NCI-H1694 (cell line): ENCODE data around the gene MIF.
"Not testable (repeated sequence)": the region's sequence is repeated elsewhere in the genome, so short reads cannot be mapped to it uniquely, and the experiment has no call there.

ENCODE experiments used
- DNase-seq: peaks from one replicate; lab custom pipeline; 2025; lab: John Stamatoyannopoulos, UW

The MIF gene

GRCh38 chr22:23903328-23903971 lies 9.3 kb downstream of the MIF start:
- peak; percentile 59 for DNase-seq

DNA sequence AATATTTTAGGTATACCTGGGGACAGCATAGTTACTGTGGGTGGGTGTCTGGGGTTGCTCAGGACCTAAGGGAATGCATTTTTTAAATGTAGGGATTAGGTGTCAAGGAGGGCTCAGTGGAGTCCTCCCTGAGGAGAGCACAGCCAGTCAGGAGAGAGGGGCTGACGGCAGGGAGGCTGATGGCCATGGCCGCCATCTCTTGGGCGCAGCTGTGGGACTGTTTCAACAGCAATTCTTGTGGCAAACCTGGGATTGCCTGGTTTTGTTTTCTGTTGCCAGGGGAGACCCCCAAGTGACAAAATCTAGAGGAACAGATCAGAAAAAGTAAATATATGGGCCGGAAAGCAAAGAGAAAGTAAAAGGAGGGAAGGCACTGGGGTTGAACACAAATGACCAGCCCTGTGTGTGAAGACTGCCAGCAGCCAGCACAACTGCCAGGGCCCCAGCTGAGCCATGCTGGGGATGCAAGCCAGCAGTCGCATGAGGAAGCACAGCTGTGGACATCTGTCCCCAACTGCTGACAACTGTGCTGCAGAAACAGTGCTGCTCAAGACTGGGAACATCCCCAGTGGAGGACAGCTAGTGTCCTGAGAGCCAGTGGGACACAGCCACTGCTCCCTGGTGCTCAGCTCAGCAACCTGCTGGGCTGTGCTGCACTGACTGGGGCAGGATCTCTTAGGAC lies 10.5 kb downstream of the MIF start:
- peak; percentile 7 for DNase-seq

DNA sequence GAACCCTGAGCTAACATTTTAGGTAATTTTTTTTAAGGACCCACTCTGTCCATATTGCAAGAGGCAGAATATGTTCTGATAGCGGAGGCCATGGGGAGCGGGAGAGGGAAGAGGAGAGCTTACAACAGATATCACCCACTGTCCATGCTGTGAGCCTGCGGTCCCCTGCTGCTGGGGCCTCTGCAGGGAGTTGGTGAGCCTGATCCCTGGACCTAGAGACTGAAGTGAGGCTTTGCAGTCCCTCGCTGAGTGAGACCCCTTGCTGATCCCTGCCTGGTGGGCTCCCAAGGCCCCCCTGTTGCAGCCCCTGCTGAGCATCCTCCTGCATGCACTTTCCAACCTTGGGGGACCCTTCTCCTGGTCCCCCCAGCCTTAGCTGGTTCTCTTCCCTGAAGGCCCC lies 12.5 kb downstream of the MIF start:
- no peak for DNase-seq

DNA sequence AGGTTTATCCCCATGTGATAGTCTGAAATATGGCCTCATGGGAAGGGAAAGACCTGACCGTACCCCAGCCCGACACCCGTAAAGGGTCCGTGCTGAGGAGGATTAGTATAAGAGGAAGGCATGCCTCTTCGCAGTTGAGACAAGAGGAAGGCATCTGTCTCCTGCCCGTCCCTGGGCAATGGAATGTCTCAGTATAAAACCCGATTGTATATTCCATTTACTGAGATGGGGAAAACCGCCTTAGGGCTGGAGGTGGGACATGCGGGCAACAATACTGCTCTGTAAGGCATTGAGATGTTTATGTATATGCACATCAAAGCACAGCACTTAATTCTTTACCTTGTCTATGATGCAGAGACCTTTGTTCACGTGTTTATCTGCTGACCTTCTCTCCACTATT lies 13.2 kb downstream of the MIF start:
- not testable (repeated sequence) for DNase-seq

DNA sequence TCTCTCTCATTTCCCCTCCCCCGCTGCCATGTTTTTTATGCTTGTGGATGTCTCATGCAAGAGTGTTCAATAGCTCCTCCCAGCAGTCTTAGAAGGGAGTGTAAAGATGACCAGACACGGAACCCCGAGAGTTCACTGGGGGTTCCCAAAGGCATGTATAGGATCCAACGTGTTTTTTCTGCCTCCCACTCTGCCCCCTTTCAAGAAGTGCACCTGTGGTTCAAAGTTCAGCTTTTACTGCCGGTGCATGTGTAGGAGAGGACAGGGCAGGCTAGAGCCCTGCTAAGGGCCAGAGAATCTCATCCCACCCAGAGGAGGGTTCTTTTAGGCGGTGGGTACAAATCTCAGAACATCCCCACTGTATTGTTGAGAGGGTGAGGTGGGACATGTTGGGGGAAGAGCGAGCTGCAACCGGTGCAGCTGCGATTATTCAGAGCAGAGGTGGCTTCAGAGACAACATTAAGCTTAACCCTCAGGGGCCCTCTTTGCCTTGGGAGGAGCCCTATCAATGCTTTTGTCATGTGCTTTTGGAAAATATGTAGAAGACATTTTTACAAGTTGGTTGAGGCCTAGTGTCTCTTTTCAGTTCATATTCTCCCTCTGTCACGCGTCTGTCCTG lies 14.5 kb downstream of the MIF start:
- DNase-seq = no peak

DNA sequence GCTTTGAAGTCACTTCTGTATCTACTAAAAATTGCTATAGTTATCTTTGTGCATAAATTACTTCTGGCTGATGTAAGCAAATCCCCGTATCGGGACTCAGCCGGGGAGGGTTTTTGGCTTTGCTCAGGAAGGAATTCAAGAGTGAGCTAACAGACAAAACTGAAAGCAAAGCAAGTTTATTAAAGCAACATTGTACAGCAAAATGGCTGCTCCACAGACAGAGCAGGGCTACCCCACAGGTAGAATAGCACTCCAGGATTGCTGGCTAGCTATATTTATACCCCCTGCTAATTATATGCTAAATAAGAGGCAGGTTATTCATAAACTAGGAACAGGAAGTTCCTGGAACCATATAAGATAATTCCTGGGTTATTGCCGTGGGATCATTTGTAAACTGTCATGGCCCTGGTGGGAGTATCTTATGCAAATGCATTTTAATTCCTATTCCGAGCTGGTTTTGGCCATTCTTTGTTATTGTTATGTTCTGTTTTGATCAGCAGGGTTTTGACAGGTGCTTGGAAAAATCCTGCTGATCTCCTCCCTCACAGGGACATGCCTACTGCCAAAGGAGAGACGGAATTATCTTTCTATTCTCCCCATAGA lies 15.2 kb downstream of the MIF start:
- no peak for DNase-seq

DNA sequence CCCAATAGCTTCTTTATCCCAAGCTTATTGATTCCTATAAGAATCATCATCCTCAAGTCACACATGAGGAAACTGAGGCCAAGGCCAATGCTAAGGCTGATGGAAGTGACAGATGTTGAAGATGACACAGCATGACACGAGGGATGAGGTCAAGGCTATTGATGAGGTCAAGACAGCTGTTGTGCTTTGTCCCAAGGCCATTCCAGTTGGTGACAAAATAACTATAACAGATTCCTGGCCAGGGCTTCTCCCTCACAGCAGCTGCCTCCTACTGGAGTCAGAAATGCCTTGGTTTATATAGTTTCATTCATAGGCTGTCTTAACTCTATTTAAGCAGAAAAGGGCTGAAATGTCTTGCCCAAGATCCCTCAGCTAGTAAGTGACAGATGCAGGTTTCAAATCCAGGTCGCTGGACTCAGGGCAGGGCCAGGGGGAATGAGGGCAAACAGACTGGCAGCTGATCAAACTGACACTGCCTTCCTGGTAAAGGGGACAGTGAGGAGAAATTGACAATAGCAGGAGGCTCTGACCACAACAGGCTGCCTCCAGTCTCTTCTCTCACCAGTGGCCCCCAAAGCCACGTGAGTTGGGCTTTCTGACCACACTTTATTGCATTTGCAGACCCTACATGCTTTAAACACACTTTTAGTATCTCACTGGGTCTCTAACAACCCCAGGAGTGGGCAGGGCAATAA lies 16.5 kb downstream of the MIF start:
- DNase-seq = no peak

DNA sequence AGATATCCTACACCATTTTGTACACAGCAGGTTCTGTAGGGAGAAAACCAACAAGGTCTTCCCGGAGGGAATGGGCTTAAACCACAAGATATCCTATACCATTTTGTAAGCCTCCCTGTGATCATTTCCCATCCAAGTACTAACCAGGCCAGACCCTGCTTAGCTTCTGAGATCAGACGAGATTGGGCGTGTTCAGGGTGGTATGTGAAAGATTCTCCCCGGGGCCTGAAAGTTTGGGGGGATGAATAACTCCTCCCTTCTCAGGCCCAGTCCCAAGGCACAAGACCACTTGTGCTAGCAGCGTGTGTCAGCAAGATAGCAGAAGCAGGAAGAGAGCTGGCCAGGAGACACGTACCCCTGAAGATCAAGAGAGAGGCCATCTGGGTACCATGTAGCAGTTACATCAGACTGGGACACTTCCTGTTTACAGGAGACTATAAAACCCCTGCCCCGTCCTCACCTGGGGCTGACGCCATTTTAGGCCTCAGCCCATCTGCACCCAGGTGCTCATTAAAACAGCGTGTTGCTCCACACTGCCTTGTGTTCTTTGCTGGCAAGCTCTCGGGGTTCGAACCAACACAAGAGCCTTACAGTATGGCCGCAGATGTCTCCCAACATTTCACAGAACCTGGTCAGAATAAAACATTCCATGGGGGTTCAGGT lies 17.3 kb downstream of the MIF start:
- DNase-seq = no peak

DNA sequence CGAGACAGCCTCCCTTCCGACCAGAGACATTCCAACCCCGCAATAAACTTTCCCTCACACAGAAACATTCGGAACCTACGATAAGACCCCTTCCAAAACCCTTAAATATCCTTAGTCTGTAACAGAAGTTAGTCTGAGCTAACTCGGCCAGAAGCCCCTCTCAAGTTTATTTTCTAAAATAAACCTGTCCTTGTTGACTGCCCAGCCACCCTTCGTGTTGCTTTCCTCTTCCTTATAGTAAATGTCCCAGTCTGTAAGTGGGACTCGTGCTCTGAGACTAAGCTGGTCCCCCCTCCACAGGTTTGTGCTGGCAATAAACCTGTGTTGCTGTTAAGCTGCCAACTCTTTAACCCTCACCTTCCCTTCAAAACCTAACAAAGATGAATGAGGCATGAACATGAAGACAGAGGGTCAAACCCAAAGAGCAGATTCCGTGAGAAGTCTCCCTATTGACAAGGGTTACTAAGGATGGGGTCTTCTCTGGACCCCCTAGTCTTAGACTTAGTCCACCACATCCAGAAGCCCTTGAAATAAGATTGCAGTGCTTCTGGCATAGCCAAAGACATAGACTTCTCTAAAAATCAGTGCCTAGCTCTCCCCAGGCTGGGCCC lies 18.2 kb downstream of the MIF start:
- no peak for DNase-seq

DNA sequence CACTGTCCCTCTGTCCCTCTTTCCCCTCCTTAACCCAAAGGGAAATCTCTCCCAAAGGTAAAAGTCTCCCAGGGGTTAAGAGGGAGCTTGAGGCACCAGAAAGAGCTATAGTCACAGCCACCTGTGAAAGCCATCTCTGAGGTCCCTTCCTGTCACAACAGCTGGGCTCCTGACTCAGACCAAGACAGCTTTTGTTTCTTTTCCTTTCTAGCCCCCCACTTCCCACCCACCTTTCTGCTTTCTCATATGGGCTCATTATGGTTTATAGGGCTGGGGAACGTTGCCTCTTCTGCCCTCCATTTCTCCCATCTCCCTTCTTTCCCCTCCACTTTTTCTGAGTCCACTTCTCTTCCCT lies 19.1 kb downstream of the MIF start:
- no peak for DNase-seq

- peak; percentile 96 for DNase-seq
Observed at GRCh38 chr22:23913661-23914353, 19.6 kb downstream of the MIF start.

DNA sequence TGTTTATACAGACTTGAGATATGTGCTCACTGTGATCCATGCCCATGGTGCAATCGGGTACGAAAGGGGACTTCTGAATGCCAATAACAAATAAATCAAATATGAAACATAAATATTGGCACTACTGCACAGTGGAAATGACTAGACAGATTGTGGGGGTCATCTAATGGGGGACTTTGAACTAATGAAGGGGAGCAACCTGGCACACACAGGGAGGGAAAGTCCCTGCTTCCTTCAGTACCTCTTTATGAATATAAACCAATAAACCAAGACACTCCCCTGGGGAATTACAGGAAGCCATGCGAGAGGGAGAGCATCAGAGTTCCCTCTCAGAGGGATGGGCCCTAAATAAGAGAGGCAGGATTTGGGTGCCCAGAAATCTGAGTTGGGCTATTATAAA lies 21.1 kb downstream of the MIF start:
- DNase-seq = no peak

GRCh38 chr22:23920267-23920611 lies 26.1 kb downstream of the MIF start:
- DNase-seq = not testable (repeated sequence)

DNA sequence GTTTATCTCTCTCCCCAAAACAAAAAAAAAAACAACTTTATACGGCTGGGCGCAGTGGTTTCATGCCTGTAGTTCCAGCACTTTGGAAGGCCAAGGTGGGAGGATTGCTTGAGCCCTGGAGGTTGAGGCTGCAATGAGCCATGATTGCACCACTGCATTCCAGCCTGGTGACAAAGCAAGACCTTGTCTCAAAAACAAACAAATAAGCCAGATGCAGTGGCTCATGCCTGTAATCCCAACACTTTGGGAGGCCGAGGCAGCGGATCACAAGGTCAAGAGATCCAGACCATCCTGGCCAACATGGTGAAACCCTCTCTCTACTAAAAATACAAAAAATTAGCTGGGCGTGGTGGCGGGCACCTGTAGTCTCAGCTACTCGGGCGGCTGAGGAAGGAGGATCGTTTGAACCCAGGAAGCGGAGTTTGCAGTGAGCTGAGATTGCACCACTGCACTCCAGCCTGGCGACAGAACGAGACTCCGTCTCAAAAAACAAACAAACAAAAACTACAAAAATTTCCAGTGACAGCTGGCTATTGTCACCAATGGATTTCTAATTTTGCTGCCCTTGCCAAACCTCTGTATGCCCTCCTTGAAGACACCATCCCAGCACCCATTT lies 27.5 kb downstream of the MIF start:
- not testable (repeated sequence) for DNase-seq

GRCh38 chr22:23922921-23923320 lies 28.7 kb downstream of the MIF start:
- no peak for DNase-seq

GRCh38 chr22:23925020-23925606 lies 30.9 kb downstream of the MIF start:
- no peak for DNase-seq

- no peak for DNase-seq
Observed at GRCh38 chr22:23926561-23926960, 32.4 kb downstream of the MIF start.

DNA sequence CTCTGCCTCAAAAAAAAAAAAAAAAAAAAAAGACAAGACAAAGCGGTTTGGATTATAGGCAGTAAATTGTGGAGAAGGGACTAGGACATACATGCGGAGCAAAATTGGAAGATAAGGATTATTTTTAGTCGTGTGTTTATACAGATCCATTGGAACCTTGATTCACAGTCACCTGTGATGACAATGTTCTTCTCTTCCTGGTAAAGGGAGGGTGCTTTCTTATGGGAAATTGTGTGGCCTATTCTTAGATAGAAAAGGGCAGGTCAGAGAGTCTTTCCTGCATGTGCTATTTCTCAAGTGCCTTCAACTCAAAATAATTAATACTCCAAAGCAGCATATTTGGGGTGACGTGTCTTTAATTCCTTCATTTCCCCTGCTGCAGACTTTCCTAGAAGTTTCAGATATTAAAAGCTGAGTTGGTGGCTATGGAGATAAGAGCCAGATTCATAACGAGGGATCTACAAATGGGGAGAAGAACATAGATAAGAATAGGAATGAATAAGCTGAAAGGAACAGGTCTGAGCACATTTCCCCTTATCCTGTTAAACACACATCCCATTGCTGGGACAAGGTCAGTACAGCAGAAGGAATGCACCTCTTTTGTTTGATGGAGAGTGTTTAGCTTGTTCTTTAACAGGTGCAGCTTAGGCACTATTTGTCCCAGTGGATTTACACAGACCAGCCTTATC lies 44.3 kb downstream of the MIF start:
- no peak for DNase-seq

DNA sequence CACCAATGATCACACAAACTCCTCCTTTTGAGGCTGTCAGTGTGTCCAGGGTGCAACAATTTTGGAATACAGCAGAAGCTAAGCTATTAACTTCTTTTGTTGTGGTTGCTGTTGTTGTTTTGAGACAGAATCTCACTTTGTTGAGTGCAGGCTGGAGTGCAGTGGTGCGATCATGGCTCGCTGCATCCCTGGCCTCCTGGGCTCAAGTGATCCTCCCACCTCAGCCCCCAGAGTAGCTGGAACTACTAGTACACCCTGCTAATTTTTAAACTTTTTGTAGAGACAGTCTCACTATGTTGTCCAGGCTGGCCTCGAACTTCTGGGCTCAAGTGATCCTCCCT lies 44.8 kb downstream of the MIF start:
- DNase-seq = no peak

DNA sequence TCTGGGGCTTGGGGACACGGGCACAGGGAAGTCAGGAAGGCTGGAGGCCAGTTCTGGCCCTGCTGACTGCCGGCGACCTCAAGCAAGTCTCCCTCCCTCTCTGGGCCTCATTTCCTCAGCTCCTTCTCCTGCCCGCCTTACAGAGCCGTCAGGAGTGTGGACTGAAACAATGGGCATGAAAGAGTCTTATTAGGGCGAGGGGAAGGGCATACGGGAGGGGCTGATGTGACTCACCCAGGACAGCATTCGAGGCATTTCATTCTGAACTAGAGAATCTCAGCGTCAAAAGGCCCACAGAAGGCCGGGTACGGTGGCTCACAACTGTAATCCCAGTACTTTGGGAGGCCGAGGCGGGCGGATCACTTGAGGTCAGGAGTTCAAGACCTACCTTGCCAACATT lies 46.0 kb downstream of the MIF start:
- DNase-seq = not testable (repeated sequence)
